ENCODE results near the gene RAET1G. TPM values are rescaled to one million over a fixed set of nuclear protein-coding genes. Genes with fewer than 3 reads are reported as not detected.

Gene RAET1G
- polyA plus RNA-seq, 1 of the 3 experiments (the other 2 are of a cell fraction): 2.5 TPM

- POLR2A ChIA-PET: interaction anchor here (0.9 kb wide), 1 partner anchor 65 kb away, joined by 3 read pairs; no protein-coding TSS in a partner anchor
- no peak for TF ChIP-seq RXRA (IDR thresholded peaks at IDR 0.05; ENCODE audit: borderline replicate concordance, low read depth)
- no peak for TF ChIP-seq GATA2 (CRISPR knock-in tag; IDR thresholded peaks at IDR 0.05)
- no peak for TF ChIP-seq YY1 (IDR thresholded peaks at IDR 0.05; ENCODE audit: low read depth)
- no peak for TF ChIP-seq CHD2 (IDR thresholded peaks at IDR 0.05; ENCODE audit: low read length, partially characterized antibody)
- no peak for TF ChIP-seq TCF12 (IDR thresholded peaks at IDR 0.05)
- no peak for TF ChIP-seq NFIC (IDR thresholded peaks at IDR 0.05; ENCODE audit: borderline replicate concordance)
- no peak for TF ChIP-seq MXI1 (IDR thresholded peaks at IDR 0.05; ENCODE audit: low read depth, low read length)
- TF ChIP-seq EP300 (IDR thresholded peaks at IDR 0.05; ENCODE audit: borderline replicate concordance in 1 of 2, low read depth in 1 of 2, low read length in 1 of 2): no peak
- no peak for TF ChIP-seq POLR2AphosphoS5 (IDR thresholded peaks at IDR 0.05; ENCODE audit: low read depth, low read length)
- TF ChIP-seq GABPA (IDR thresholded peaks at IDR 0.05; ENCODE audit: low read depth): no peak
- TF ChIP-seq, protein P1, sequence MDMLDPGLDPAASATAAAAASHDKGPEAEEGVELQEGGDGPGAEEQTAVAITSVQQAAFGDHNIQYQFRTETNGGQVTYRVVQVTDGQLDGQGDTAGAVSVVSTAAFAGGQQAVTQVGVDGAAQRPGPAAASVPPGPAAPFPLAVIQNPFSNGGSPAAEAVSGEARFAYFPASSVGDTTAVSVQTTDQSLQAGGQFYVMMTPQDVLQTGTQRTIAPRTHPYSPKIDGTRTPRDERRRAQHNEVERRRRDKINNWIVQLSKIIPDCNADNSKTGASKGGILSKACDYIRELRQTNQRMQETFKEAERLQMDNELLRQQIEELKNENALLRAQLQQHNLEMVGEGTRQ (IDR thresholded peaks at IDR 0.05; ENCODE audit: borderline replicate concordance, low read depth, low read length): no peak
- CTCF ChIA-PET: interaction anchor here (0.9 to 1.2 kb wide), 4 partner anchors 9 to 910 kb away, joined by 3 to 4 read pairs (median 4); no protein-coding TSS in a partner anchor
- Histone ChIP-seq H3K36me3 (replicated peaks in 1 of 2; ENCODE audit: control insufficient read depth in 1 of 2, insufficient read depth in 2 of 2, low read length in 1 of 2) (no peaks in the 10 kb centered on the region), H4K20me1 (ENCODE audit: insufficient read depth) (no peaks in the 10 kb centered on the region), H3K9ac (no peak overlapping the region), H3K4me2 (no peak overlapping the region), H2AFZ (ENCODE audit: low read depth) (no peak overlapping the region), H3F3A (replicated peaks; ENCODE audit: insufficient read depth) (no peaks in the 10 kb centered on the region), H3K79me2 (ENCODE audit: insufficient read depth) (no peaks in the 10 kb centered on the region), H3K9me2 (no peaks in the 10 kb centered on the region), H3K4me3 (ENCODE audit: low read depth in 2 of 2, low read length in 1 of 2) (no peak overlapping the region), H3K27ac (ENCODE audit: low read depth in 2 of 2, low read length in 1 of 2) (no peak overlapping the region), H3K4me1 (ENCODE audit: control insufficient read depth in 1 of 2, insufficient read depth in 2 of 2, low read depth in 1 of 2, low read length in 1 of 2) (peaks cover 0 to 7% of the 10 kb centered on the region in 2 experiments; a peak in 1 of 4 replicates), H3K27me3 (ENCODE audit: insufficient read depth) (no peaks in the 10 kb centered on the region), H3K9me3 (no peaks in the 10 kb centered on the region)
- no peak for DNase-seq
- WGBS (ENCODE audit: low lambda C conversion rate): no CpG with 5 or more reads among the region's 18 CpGs
Observed at GRCh38 chr6:149905371-149905910, 17.5 kb downstream of the RAET1G start.

DNA sequence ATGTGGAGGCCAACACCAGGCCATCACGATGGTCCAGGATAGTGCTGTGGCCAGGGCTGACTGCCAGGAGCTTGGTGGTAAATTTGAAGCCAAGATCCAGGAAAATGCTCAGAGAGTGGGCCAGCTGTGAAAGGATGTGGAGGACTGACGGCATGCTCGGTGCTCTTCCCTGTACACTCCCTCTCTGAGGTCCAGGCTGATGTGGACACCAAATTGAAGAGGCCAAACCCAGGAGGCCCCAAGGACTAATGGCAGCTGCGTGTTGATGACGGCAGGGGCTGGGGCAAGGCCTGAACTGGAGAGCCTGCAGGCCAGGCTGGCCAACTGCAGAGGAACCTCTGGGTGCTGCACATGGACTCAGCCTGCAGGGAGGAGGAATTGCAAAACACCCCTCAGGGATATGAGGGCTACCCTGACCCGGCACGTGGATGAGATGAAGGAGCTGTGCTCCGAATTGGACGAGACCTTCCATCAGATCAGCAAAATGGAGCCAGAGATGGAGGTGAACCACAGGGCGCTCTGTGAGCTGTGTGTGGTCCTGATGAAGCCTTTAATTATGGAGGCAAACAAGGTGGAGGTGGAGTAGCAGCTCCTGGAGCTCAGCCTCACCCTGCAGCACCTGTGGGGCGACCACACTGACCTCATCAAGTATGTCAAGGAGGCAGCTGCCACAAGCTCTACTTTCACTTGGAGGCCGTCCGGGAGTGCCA, 18.1 kb downstream of the RAET1G start:
- Histone ChIP-seq H3K4me1 (ENCODE audit: control insufficient read depth in 1 of 2, insufficient read depth in 2 of 2, low read depth in 1 of 2, low read length in 1 of 2) (peaks cover 0 to 7% of the 10 kb centered on the region in 2 experiments; a peak in 1 of 4 replicates), H2AFZ (ENCODE audit: low read depth) (no peak overlapping the region), H3K9me2 (no peaks in the 10 kb centered on the region), H3K4me2 (no peak overlapping the region), H3K27me3 (ENCODE audit: insufficient read depth) (no peaks in the 10 kb centered on the region), H3K79me2 (ENCODE audit: insufficient read depth) (no peaks in the 10 kb centered on the region), H4K20me1 (ENCODE audit: insufficient read depth) (no peaks in the 10 kb centered on the region), H3K36me3 (replicated peaks in 1 of 2; ENCODE audit: control insufficient read depth in 1 of 2, insufficient read depth in 2 of 2, low read length in 1 of 2) (no peaks in the 10 kb centered on the region), H3F3A (replicated peaks; ENCODE audit: insufficient read depth) (no peaks in the 10 kb centered on the region), H3K9ac (no peak overlapping the region), H3K27ac (ENCODE audit: low read depth in 2 of 2, low read length in 1 of 2) (no peak overlapping the region), H3K9me3 (no peaks in the 10 kb centered on the region), H3K4me3 (ENCODE audit: low read depth in 2 of 2, low read length in 1 of 2) (no peak overlapping the region)
- ChIA-PET POLR2A (no interaction called here), CTCF (interaction anchor here (0.9 to 1.1 kb wide), 2 partner anchors 9 to 71 kb away, joined by 3 to 4 read pairs; no protein-coding TSS in a partner anchor)
- 80% methylated on average over 10 of the region's 13 CpGs for WGBS (ENCODE audit: low lambda C conversion rate)
- DNase-seq: no peak
- TF ChIP-seq EZH2phosphoT487 (IDR thresholded peaks at IDR 0.05; ENCODE audit: borderline replicate concordance, low read depth) (no peak), SIN3A (IDR thresholded peaks at IDR 0.05; ENCODE audit: borderline replicate concordance, low read depth, low read length) (no peak), FOSL2 (IDR thresholded peaks at IDR 0.05; ENCODE audit: borderline replicate concordance, low read depth) (no peak), PBX3 (IDR thresholded peaks at IDR 0.05) (no peak), JUND (IDR thresholded peaks at IDR 0.05) (no peak), RFX5 (IDR thresholded peaks at IDR 0.05; ENCODE audit: low read length) (no peak), RXRA (IDR thresholded peaks at IDR 0.05; ENCODE audit: borderline replicate concordance, low read depth) (no peak), FOXM1 (IDR thresholded peaks at IDR 0.05; ENCODE audit: low read depth) (no peak), IRF3 (IDR thresholded peaks at IDR 0.05; ENCODE audit: low read depth, low read length) (no peak), TCF12 (IDR thresholded peaks at IDR 0.05) (no peak), CTCF (IDR thresholded peaks at IDR 0.05) (no peak)
- TF ChIP-seq, protein P2, sequence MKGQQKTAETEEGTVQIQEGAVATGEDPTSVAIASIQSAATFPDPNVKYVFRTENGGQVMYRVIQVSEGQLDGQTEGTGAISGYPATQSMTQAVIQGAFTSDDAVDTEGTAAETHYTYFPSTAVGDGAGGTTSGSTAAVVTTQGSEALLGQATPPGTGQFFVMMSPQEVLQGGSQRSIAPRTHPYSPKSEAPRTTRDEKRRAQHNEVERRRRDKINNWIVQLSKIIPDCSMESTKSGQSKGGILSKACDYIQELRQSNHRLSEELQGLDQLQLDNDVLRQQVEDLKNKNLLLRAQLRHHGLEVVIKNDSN (IDR thresholded peaks at IDR 0.05; ENCODE audit: borderline replicate concordance, low read depth): no peak

Measured in SK-N-SH (cell line).